Smooth muscle cell (in vitro differentiated cells): Measurements from ENCODE around the gene RRP12. TPM values are rescaled to one million over a fixed set of nuclear protein-coding genes. Genes with fewer than 3 reads are reported as not detected.
A peak's percentile ranks its signal among the peaks of the same experiment; 100 is the strongest.

Source experiments
- DNase-seq: peaks from one replicate; lab custom pipeline; 2025; ENCODE audit not compliant: unreplicated experiment; lab: John Stamatoyannopoulos, UW
- H2AFZ ChIP-seq: fragments of 200-600 bp; sonication (generic); 2 replicates; pipeline ENCODE4 v1.6.0; 2016; ENCODE audit warnings: antibody characterized with exemption, low read depth, mild to moderate bottlenecking
- H3F3A ChIP-seq: fragments of 200-600 bp; sonication (generic); 2 replicates; pipeline ENCODE4 v1.6.0; 2017; ENCODE audit warnings: antibody characterized with exemption, low read depth
- H3K27ac ChIP-seq: fragments of 200-600 bp; sonication (generic); 2 replicates; pipeline ENCODE4 v1.5.1; 2016; ENCODE audit warnings: low read depth, mild to moderate bottlenecking
- H3K27me3 ChIP-seq: fragments of 200-600 bp; sonication (generic); 2 replicates; pipeline ENCODE4 v1.6.1; 2016; ENCODE audit warnings: low read depth, mild to moderate bottlenecking
- H3K36me3 ChIP-seq: fragments of 200-600 bp; sonication (generic); 2 replicates; pipeline ENCODE4 v1.5.1; 2016; ENCODE audit warnings: low read depth
- H3K4me1 ChIP-seq: fragments of 200-600 bp; sonication (generic); 2 replicates; pipeline ENCODE4 v1.5.1; 2016; ENCODE audit warnings: low read depth
- H3K4me2 ChIP-seq: fragments of 200-600 bp; sonication (generic); 2 replicates; pipeline ENCODE4 v1.6.0; 2016; ENCODE audit warnings: mild to moderate bottlenecking
- H3K4me3 ChIP-seq: fragments of 200-600 bp; sonication (generic); 2 replicates; pipeline ENCODE4 v1.5.1; 2016; ENCODE audit warnings: mild to moderate bottlenecking
- H3K79me2 ChIP-seq: fragments of 200-600 bp; sonication (generic); 2 replicates; pipeline ENCODE4 v1.6.0; 2016; ENCODE audit warnings: low read depth, mild to moderate bottlenecking
- H3K9ac ChIP-seq: fragments of 200-600 bp; sonication (generic); 2 replicates; pipeline ENCODE4 v1.6.0; 2016; ENCODE audit warnings: low read depth
- H3K9me3 ChIP-seq: fragments of 200-600 bp; sonication (generic); replicated peaks from 2 replicates; pipeline ENCODE4 v1.5.1; 2016; ENCODE audit warnings: low read depth
- H4K20me1 ChIP-seq: fragments of 200-600 bp; sonication (generic); 2 replicates; pipeline ENCODE4 v1.6.0; 2016; ENCODE audit warnings: low read depth
- WGBS: methylation state at CpG from one replicate; pipeline ENCODE4 v1.1.7; 2016; ENCODE audit warnings: low lambda C conversion rate; 5-methylcytosine and 5-hydroxymethylcytosine counted together
- polyA plus RNA-seq: library from polyadenylated mRNA; unstranded; fragments of >200 nt; fragmentation: Nextera tagmentation; extraction: Ambion mirVana; gene quantifications from 2 replicates; pipeline ENCODE4 v1.2.1, GENCODE V29; 2016
- total RNA-seq: library from RNA; depleted of rRNA; stranded (reverse); fragments of >200 nt; gene quantifications from 2 replicates; pipeline ENCODE4 v1.2.3, GENCODE V29; 2014
- TF ChIP-seq, protein P1 (sequence below): fragments of 200-600 bp; sonication (generic); IDR thresholded peaks from 2 replicates; pipeline ENCODE4 v1.5.1; 2017; ENCODE audit warnings: borderline replicate concordance, mild to moderate bottlenecking, antibody characterized with exemption; ENCODE audit not compliant: insufficient read depth, poor library complexity, severe bottlenecking

The RRP12 gene
- total and polyA plus RNA-seq, 2 experiments from 2014 or later = 14.1 to 18.8 TPM

GRCh38 chr10:97445357-97445721 lies 44.2 kb upstream of the RRP12 start:
- H3K9me3 ChIP-seq = no peaks in the 10 kb centered on the region
- DNase-seq = no peak
- H3K27ac ChIP-seq = peak overlapping the region; percentile 12
- H4K20me1 ChIP-seq = peaks cover 23% of the 10 kb centered on the region
- TF ChIP-seq, protein P1, sequence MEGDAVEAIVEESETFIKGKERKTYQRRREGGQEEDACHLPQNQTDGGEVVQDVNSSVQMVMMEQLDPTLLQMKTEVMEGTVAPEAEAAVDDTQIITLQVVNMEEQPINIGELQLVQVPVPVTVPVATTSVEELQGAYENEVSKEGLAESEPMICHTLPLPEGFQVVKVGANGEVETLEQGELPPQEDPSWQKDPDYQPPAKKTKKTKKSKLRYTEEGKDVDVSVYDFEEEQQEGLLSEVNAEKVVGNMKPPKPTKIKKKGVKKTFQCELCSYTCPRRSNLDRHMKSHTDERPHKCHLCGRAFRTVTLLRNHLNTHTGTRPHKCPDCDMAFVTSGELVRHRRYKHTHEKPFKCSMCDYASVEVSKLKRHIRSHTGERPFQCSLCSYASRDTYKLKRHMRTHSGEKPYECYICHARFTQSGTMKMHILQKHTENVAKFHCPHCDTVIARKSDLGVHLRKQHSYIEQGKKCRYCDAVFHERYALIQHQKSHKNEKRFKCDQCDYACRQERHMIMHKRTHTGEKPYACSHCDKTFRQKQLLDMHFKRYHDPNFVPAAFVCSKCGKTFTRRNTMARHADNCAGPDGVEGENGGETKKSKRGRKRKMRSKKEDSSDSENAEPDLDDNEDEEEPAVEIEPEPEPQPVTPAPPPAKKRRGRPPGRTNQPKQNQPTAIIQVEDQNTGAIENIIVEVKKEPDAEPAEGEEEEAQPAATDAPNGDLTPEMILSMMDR = no peak
- H3K79me2 ChIP-seq = peaks cover 61% of the 10 kb centered on the region
- WGBS = 4% methylated on average over 13 of the region's 13 CpGs
- H3K4me3 ChIP-seq = peak overlapping the region; percentile 68
- peak overlapping the region; percentile 73 for H2AFZ ChIP-seq
- peak overlapping the region; percentile 36 for H3K9ac ChIP-seq
- no peaks in the 10 kb centered on the region for H3F3A ChIP-seq
- peaks cover 18% of the 10 kb centered on the region for H3K4me1 ChIP-seq
- H3K36me3 ChIP-seq = no peaks in the 10 kb centered on the region
- H3K27me3 ChIP-seq = no peaks in the 10 kb centered on the region
- H3K4me2 ChIP-seq = peak overlapping the region; percentile 91

GRCh38 chr10:97444212-97444611 lies 43.1 kb upstream of the RRP12 start:
- H3K79me2 ChIP-seq = peaks cover 53% of the 10 kb centered on the region
- TF ChIP-seq, protein P1 = no peak
- no peak overlapping the region for H2AFZ ChIP-seq
- no peaks in the 10 kb centered on the region for H3K36me3 ChIP-seq
- H3K4me1 ChIP-seq = peaks cover 18% of the 10 kb centered on the region
- H3K27ac ChIP-seq = no peak overlapping the region
- no peak overlapping the region for H3K4me2 ChIP-seq
- H3K9me3 ChIP-seq = no peaks in the 10 kb centered on the region
- no peak overlapping the region for H3K4me3 ChIP-seq
- H3F3A ChIP-seq = no peaks in the 10 kb centered on the region
- 100% methylated on average over 1 of the region's 1 CpG for WGBS
- DNase-seq = no peak
- H3K27me3 ChIP-seq = no peaks in the 10 kb centered on the region
- peaks cover 14% of the 10 kb centered on the region for H4K20me1 ChIP-seq
- no peak overlapping the region for H3K9ac ChIP-seq

- Histone ChIP-seq H3F3A (no peaks in the 10 kb centered on the region), H3K4me2 (no peak overlapping the region), H2AFZ (no peak overlapping the region), H3K9ac (no peak overlapping the region), H3K36me3 (no peaks in the 10 kb centered on the region), H3K4me1 (peaks cover 15% of the 10 kb centered on the region), H3K4me3 (no peak overlapping the region), H3K9me3 (no peaks in the 10 kb centered on the region), H4K20me1 (peaks cover 2% of the 10 kb centered on the region), H3K27ac (no peak overlapping the region), H3K27me3 (no peaks in the 10 kb centered on the region), H3K79me2 (peaks cover 33% of the 10 kb centered on the region)
- 88% methylated on average over 1 of the region's 1 CpG for WGBS
- DNase-seq = no peak
- TF ChIP-seq, protein P1 = no peak
Measured at GRCh38 chr10:97442277-97442676, 41.1 kb upstream of the RRP12 start.

DNA sequence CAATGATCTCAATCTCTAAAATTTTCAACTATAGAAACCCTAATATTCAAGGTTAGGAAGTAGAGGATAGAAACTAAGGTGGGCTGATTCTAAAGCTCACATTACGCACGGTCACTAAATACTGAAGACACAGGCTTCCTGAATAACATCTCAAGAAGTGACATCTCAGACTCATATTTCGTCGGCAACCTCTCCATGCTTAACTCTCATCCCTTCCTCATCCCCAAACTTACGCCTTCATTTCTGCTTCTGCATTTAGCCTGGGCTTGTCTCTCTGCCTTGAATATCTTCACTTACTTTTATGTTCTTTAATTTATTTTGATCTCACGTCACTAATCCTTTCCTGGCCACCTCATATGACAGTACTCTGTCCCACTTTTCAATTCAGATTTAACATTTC lies 34.1 kb upstream of the RRP12 start:
- Histone ChIP-seq H3K36me3 (peaks cover 14% of the 10 kb centered on the region), H3F3A (peaks cover 38% of the 10 kb centered on the region)
- TF ChIP-seq, protein P1 = no peak

More for the DNA sequence above, 34.1 kb upstream of the RRP12 start:
- DNase-seq = no peak
- Histone ChIP-seq H3K9me3 (no peaks in the 10 kb centered on the region), H4K20me1 (peaks cover 18% of the 10 kb centered on the region), H3K27ac (peak overlapping the region; percentile 16), H3K4me3 (no peak overlapping the region), H3K79me2 (peaks cover 15% of the 10 kb centered on the region), H2AFZ (no peak overlapping the region), H3K9ac (no peak overlapping the region), H3K27me3 (no peaks in the 10 kb centered on the region), H3K4me2 (no peak overlapping the region), H3K4me1 (no peaks in the 10 kb centered on the region)
- WGBS = 98% methylated on average over 6 of the region's 6 CpGs
